Measurements from ENCODE around the gene BRD4. TPM values are rescaled to one million over a fixed set of nuclear protein-coding genes. Genes with fewer than 3 reads are reported as not detected.

BRD4 gene
- total and polyA plus RNA-seq, 2 of the 13 experiments (the other 11 are each of a cell fraction or from before 2014, with no cell fraction given): 10.5 to 11.4 TPM

DNA sequence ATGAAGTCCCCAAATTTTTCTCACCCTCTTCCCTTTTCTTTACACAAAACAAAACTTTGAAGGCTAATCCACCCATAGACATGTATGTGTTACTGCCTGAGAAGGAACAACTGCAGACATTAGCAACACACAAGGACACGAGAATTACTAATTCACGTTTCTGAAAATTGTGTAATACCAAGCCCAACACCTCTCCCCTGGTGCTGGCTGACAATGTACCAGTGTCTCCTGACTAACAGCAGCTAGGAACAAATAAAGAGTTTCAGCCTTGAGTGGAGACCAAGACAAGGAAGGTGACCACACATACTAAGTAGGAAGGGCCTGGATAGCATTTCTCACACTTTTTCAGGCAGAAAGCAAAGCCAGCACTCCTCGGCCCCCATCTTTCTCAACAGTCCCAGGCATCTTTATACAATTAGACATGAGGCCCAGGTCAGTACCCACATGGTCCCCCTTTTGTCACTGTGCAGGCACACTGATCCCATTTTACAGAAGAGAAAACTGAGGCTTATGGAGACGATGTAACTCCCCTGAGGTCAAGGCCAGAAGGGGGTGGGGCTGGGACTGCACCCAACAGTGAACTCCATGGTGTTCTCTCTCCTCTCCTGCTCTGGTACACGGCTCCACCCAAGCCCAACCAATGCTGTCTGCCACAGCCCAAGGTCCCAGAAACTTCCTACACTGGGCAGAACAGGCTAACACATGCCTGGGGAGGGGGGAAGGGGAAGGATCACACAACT is 8.7 kb downstream of the BRD4 start (continued):
- TF ChIP-seq, protein P1, sequence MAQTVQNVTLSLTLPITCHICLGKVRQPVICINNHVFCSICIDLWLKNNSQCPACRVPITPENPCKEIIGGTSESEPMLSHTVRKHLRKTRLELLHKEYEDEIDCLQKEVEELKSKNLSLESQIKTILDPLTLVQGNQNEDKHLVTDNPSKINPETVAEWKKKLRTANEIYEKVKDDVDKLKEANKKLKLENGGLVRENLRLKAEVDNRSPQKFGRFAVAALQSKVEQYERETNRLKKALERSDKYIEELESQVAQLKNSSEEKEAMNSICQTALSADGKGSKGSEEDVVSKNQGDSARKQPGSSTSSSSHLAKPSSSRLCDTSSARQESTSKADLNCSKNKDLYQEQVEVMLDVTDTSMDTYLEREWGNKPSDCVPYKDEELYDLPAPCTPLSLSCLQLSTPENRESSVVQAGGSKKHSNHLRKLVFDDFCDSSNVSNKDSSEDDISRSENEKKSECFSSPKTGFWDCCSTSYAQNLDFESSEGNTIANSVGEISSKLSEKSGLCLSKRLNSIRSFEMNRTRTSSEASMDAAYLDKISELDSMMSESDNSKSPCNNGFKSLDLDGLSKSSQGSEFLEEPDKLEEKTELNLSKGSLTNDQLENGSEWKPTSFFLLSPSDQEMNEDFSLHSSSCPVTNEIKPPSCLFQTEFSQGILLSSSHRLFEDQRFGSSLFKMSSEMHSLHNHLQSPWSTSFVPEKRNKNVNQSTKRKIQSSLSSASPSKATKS (CRISPR knock-in tag; IDR thresholded peaks at IDR 0.05): no peak
- no peak for TF ChIP-seq ZNF546 (CRISPR knock-in tag; conservative IDR thresholded peaks at IDR 0.05)
- peak; percentile 48; the same call in 1 of the 2 replicates for TF ChIP-seq NCOR1 (IDR thresholded peaks at IDR 0.05; ENCODE audit: borderline replicate concordance, low read length)
- TF ChIP-seq SNAPC2 (CRISPR knock-in tag; IDR thresholded peaks at IDR 0.05): no peak
- TF ChIP-seq ZNF264 (CRISPR knock-in tag; IDR thresholded peaks at IDR 0.05): no peak
- no peak for TF ChIP-seq ZNF562 (CRISPR knock-in tag; IDR thresholded peaks at IDR 0.05; ENCODE audit: borderline replicate concordance)
- TF ChIP-seq CHD4 (IDR thresholded peaks at IDR 0.05; ENCODE audit: borderline replicate concordance, low read length): peak; percentile 99
- TF ChIP-seq, protein P2, sequence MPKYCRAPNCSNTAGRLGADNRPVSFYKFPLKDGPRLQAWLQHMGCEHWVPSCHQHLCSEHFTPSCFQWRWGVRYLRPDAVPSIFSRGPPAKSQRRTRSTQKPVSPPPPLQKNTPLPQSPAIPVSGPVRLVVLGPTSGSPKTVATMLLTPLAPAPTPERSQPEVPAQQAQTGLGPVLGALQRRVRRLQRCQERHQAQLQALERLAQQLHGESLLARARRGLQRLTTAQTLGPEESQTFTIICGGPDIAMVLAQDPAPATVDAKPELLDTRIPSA (CRISPR knock-in tag; IDR thresholded peaks at IDR 0.05; ENCODE audit: borderline replicate concordance): no peak

DNA sequence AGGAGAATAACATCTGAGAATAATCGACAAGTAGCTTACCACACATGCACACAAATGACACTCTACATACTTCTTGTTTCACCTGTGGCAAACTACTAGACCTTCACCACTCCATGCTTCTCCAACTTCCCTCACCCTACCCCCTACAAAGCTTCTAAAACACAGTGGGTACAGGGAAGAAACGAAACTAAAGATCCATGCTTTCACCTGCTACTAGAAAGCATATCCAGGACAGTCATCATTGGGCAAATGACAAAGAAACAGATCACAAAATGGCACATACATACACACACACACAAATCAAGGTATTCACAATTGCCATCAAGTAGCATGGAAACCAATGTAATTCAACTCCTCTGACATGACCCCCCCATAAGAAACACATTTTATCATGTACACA is 10.6 kb downstream of the BRD4 start:
- in situ Hi-C loops (cut with HindIII; ENCODE audit: extremely low pct_ligation_motif_present, low pct_unique_long_range_greater_than_20kb) (no loop called here), intact Hi-C loops (cut with micrococcal nuclease; ENCODE audit: unreplicated experiment) (loop anchor here (5.0 to 10.0 kb wide), 2 partner anchors 56 to 57 kb away; partner anchors contain the start of gene AKAP8)
- CTCF ChIA-PET (ENCODE audit: low intra/inter-chr PET ratio, low total read pairs): no interaction called here
- Histone ChIP-seq H3K9ac (ENCODE audit: insufficient read depth, low read depth, low read length) (no peak overlapping the region), H3K27ac (ENCODE audit: extremely low read length, insufficient read depth, low read length) (no peak overlapping the region), H4K20me1 (ENCODE audit: insufficient read depth, low read length) (peaks cover 92% of the 10 kb centered on the region), H2AFZ (ENCODE audit: low read length) (no peak overlapping the region), H3K4me2 (ENCODE audit: low read depth, low read length) (no peak overlapping the region), H3K9me3 (ENCODE audit: low read length) (no peaks in the 10 kb centered on the region), H3K4me1 (ENCODE audit: insufficient read depth, low read length) (peaks cover 92% of the 10 kb centered on the region), H3K79me2 (ENCODE audit: insufficient read depth, low read length) (peaks cover 96% of the 10 kb centered on the region), H3K36me3 (replicated peaks in 1 of 2; ENCODE audit: control insufficient read depth in 1 of 2, insufficient read depth in 2 of 2, low read length in 2 of 2) (no peaks in the 10 kb centered on the region; a peak in 2 of 5 replicates), H3K4me3 (replicated peaks in 1 of 3; ENCODE audit: insufficient read depth in 1 of 3, low read depth in 2 of 3, low read length in 3 of 3) (no peak overlapping the region), H3K27me3 (ENCODE audit: control insufficient read depth in 1 of 2, insufficient read depth in 2 of 2, low read length in 2 of 2) (no peaks in the 10 kb centered on the region)
- no peak for ATAC-seq
- BruUV-seq (replicated peaks): no TSS peak
- no peak for FAIRE-seq
- DNase-seq (ENCODE audit: low spot score): no peak
- POLR2A ChIA-PET: no interaction called here
- TF ChIP-seq SRY (CRISPR knock-in tag; IDR thresholded peaks at IDR 0.05): no peak
- no peak for TF ChIP-seq PHF5A (CRISPR knock-in tag; IDR thresholded peaks at IDR 0.05; ENCODE audit: low read depth, unreplicated experiment)
- TF ChIP-seq, protein P3, sequence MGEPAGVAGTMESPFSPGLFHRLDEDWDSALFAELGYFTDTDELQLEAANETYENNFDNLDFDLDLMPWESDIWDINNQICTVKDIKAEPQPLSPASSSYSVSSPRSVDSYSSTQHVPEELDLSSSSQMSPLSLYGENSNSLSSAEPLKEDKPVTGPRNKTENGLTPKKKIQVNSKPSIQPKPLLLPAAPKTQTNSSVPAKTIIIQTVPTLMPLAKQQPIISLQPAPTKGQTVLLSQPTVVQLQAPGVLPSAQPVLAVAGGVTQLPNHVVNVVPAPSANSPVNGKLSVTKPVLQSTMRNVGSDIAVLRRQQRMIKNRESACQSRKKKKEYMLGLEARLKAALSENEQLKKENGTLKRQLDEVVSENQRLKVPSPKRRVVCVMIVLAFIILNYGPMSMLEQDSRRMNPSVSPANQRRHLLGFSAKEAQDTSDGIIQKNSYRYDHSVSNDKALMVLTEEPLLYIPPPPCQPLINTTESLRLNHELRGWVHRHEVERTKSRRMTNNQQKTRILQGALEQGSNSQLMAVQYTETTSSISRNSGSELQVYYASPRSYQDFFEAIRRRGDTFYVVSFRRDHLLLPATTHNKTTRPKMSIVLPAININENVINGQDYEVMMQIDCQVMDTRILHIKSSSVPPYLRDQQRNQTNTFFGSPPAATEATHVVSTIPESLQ (CRISPR knock-in tag; conservative IDR thresholded peaks at IDR 0.05): no peak
- no peak for TF ChIP-seq ZFP62 (CRISPR knock-in tag; IDR thresholded peaks at IDR 0.05)
- no peak for TF ChIP-seq HNRNPK (IDR thresholded peaks at IDR 0.05; ENCODE audit: low read depth, low read length, poor library complexity, severe bottlenecking)
- 0 out of 2 replicates have a peak, but pooled peaks have one; percentile 38 for TF ChIP-seq POLR2AphosphoS2 (IDR thresholded peaks at IDR 0.05; ENCODE audit: low read depth, low read length)
- WGBS (ENCODE audit: low lambda C conversion rate): 83% methylated on average over 2 of the region's 2 CpGs
